Mesenchymal stem cell (in vitro differentiated cells and primary cell): ENCODE results near the gene EXOC6B.
A peak's percentile ranks its signal among the peaks of the same experiment; 100 is the strongest.

Experiments used
- DNase-seq: peaks from one replicate; pipeline ENCODE4 v3.0.0-alpha.2; 2013
- H2AFZ ChIP-seq: one replicate; pipeline ENCODE4 v1.6.1; 2013; ENCODE audit warnings: low read depth, mild to moderate bottlenecking, control low read depth, inconsistent platforms, low read length, moderate library complexity
- H2AK5ac ChIP-seq: 2 replicates; pipeline ENCODE4 v1.6.1; 2013; ENCODE audit warnings: low read length, moderate library complexity, mild to moderate bottlenecking, inconsistent platforms; ENCODE audit not compliant: severe bottlenecking
- H2BK120ac ChIP-seq: one replicate; pipeline ENCODE4 v1.6.1; 2013; ENCODE audit warnings: low read depth, mild to moderate bottlenecking, inconsistent platforms, low read length, moderate library complexity
- H2BK12ac ChIP-seq, 2 experiments: one replicate each; pipeline ENCODE4 v1.6.1; 2013; ENCODE audit warnings: inconsistent platforms in 2 of 2, low read length in 2 of 2, mild to moderate bottlenecking in 2 of 2, moderate library complexity in 2 of 2, control low read depth in 1 of 2
- H2BK15ac ChIP-seq: one replicate; pipeline ENCODE4 v1.6.1; 2013; ENCODE audit warnings: mild to moderate bottlenecking, low read depth, inconsistent platforms; ENCODE audit not compliant: poor library complexity, severe bottlenecking
- H2BK5ac ChIP-seq: 2 replicates; pipeline ENCODE4 v1.6.1; 2013; ENCODE audit warnings: low read depth, mild to moderate bottlenecking, low read length, control low read depth, inconsistent platforms; ENCODE audit not compliant: poor library complexity, severe bottlenecking
- H3K14ac ChIP-seq, 2 experiments: one replicate each; pipeline ENCODE4 v1.6.1; 2013; ENCODE audit warnings: inconsistent platforms in 2 of 2, low read length in 2 of 2, control low read depth in 1 of 2, mild to moderate bottlenecking in 1 of 2, moderate library complexity in 1 of 2
- H3K18ac ChIP-seq, 2 experiments: one replicate each; pipeline ENCODE4 v1.6.1; 2013; ENCODE audit warnings: inconsistent platforms in 2 of 2, low read length in 2 of 2, control low read depth in 1 of 2, low read depth in 1 of 2, mild to moderate bottlenecking in 1 of 2
- H3K23ac ChIP-seq, 2 experiments: one replicate each; pipeline ENCODE4 v1.6.1; 2013; ENCODE audit warnings: inconsistent platforms in 2 of 2, low read length in 2 of 2, mild to moderate bottlenecking in 2 of 2, moderate library complexity in 2 of 2, control low read depth in 1 of 2
- H3K27ac ChIP-seq: 2 replicates; pipeline ENCODE4 v1.5.1; 2013; ENCODE audit warnings: mild to moderate bottlenecking, moderate library complexity, low read length, control low read depth, inconsistent platforms; ENCODE audit not compliant: poor library complexity, severe bottlenecking
- H3K27me3 ChIP-seq, 2 experiments: 2 replicates each; pipeline versions ENCODE4 v1.6.1 to v1.7.0; 2013; ENCODE audit warnings: low read length in 2 of 2, mild to moderate bottlenecking in 2 of 2, moderate library complexity in 2 of 2, control low read depth in 1 of 2, inconsistent platforms in 1 of 2; ENCODE audit not compliant: control insufficient read depth in 1 of 2, insufficient read depth in 1 of 2
- H3K36me3 ChIP-seq, 2 experiments: 2 replicates each; pipeline versions ENCODE4 v1.6.1 to v1.7.0; 2013; ENCODE audit warnings: low read length in 2 of 2, control low read depth in 1 of 2, inconsistent platforms in 1 of 2, low read depth in 1 of 2, mild to moderate bottlenecking in 1 of 2; ENCODE audit not compliant: insufficient read depth in 2 of 2, control insufficient read depth in 1 of 2
- H3K4ac ChIP-seq, 2 experiments: one replicate each; pipeline ENCODE4 v1.6.1; 2013; ENCODE audit warnings: inconsistent platforms in 2 of 2, low read length in 2 of 2, mild to moderate bottlenecking in 2 of 2, moderate library complexity in 2 of 2, control low read depth in 1 of 2, low read depth in 1 of 2
- H3K4me1 ChIP-seq: 2 replicates; pipeline ENCODE4 v1.6.1; 2013; ENCODE audit warnings: low read depth, low read length, control low read depth; ENCODE audit not compliant: control insufficient read depth, insufficient read depth
- H3K4me2 ChIP-seq: 2 replicates; pipeline ENCODE4 v1.6.1; 2013; ENCODE audit warnings: low read length, mild to moderate bottlenecking, inconsistent platforms; ENCODE audit not compliant: poor library complexity, severe bottlenecking
- H3K4me3 ChIP-seq, 2 experiments: 2 replicates each; pipeline versions ENCODE4 v1.5.1 to v1.7.0; 2013; ENCODE audit warnings: low read length in 2 of 2, mild to moderate bottlenecking in 2 of 2, control low read depth in 1 of 2, low read depth in 1 of 2; ENCODE audit not compliant: insufficient read depth in 1 of 2
- H3K79me1 ChIP-seq: replicated peaks from 2 replicates; pipeline ENCODE4 v1.6.1; 2013; ENCODE audit warnings: mild to moderate bottlenecking, control low read depth, low read length, inconsistent platforms; ENCODE audit not compliant: poor library complexity, severe bottlenecking
- H3K9ac ChIP-seq: 2 replicates; pipeline ENCODE4 v1.7.0; 2013; ENCODE audit warnings: mild to moderate bottlenecking, low read length, moderate library complexity
- H3K9me3 ChIP-seq: 2 replicates; pipeline ENCODE4 v1.7.0; 2013; ENCODE audit warnings: mild to moderate bottlenecking, low read length; ENCODE audit not compliant: control insufficient read depth
- H4K8ac ChIP-seq: one replicate; pipeline ENCODE4 v1.6.1; 2013; ENCODE audit warnings: inconsistent platforms, mild to moderate bottlenecking, low read length, moderate library complexity
- H4K91ac ChIP-seq: one replicate; pipeline ENCODE4 v1.6.1; 2013; ENCODE audit warnings: mild to moderate bottlenecking, low read length, inconsistent platforms
- WGBS: methylation state at CpG from one replicate; pipeline ENCODE4 v1.1.7; 2013; ENCODE audit warnings: mixed read lengths; 5-methylcytosine and 5-hydroxymethylcytosine counted together

EXOC6B gene

DNA sequence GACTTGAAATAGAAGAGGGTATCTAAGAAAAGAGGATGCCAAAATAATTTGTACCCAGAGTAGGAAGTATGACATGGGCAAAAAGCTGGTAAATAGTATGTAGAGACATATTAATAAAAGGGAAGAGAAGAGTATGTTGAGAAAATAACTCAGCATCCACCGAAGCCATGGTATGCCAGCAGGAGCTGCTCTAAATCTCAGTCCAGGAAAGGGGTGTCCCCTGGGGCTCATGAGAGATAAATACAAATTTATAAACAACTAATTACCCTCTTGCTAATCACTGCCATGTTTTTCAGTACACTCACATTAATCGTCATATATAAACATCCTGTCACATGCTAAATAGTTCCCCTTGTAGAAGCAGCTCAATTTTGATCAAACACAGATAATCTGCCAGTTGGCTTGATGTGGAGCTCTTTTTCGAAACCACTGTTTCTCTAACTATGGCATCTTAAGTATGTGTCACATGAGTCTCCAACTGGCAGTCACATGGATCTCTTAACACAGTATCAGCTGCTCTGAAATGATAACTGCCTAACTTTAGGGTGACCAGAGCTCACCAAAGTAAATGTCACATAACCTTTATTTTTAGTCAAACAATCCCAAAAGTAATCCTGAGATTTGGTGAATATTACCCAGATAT, 31.9 kb downstream of the EXOC6B start:
- Histone ChIP-seq H2AFZ (no peak overlapping the region), H3K4me3 (no peak overlapping the region), H4K8ac (no peak overlapping the region), H2BK5ac (no peak overlapping the region), H4K91ac (no peak overlapping the region), H2BK15ac (no peak overlapping the region), H3K23ac (no peak overlapping the region), H3K18ac (no peak overlapping the region), H3K4ac (no peak overlapping the region), H3K4me2 (no peak overlapping the region), H2BK120ac (no peak overlapping the region), H2AK5ac (no peak overlapping the region), H3K14ac (no peak overlapping the region), H3K79me1 (peaks cover 14% of the 10 kb centered on the region), H3K4me1 (no peaks in the 10 kb centered on the region), H3K27ac (no peak overlapping the region), H3K9me3 (no peaks in the 10 kb centered on the region), H3K27me3 (no peaks in the 10 kb centered on the region), H3K36me3 (no peaks in the 10 kb centered on the region), H3K9ac (peak overlapping the region; percentile 45), H2BK12ac (no peak overlapping the region)
- DNase-seq, result peak; percentile 82
- whole genome bisulfite sequencing, result 23% methylated on average over 3 of the region's 3 CpGs

DNA sequence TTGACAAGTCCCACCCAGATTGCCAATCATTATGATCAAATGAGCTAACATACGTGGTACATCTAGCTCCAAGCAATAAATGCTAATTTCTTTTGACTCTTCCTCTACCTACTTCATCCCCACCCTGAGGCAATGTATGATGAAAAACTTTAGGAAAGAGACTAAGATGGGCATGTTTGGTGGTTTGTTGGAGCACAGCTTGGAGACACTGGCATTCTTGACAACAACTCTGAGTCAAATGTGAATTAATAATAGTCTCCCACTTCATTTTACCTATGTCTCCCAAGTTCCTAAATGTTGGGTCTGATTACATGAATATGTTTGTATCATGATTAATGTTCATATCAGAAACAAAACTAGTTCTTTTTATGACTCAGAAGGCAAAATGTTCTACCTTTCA, 36.6 kb downstream of the EXOC6B start:
- Histone ChIP-seq H2AFZ (no peak overlapping the region), H3K23ac (no peak overlapping the region), H3K36me3 (peaks cover 0 to 6% of the 10 kb centered on the region in 2 experiments), H2BK12ac (no peak overlapping the region), H3K79me1 (peaks cover 25% of the 10 kb centered on the region), H3K9ac (peak overlapping the region; percentile 41), H3K4ac (no peak overlapping the region), H3K4me3 (peak overlapping the region in 1 of 2 experiments; percentile 11), H3K27ac (no peak overlapping the region), H2BK5ac (no peak overlapping the region), H3K27me3 (no peaks in the 10 kb centered on the region), H3K9me3 (no peaks in the 10 kb centered on the region), H2BK120ac (no peak overlapping the region), H2BK15ac (no peak overlapping the region), H3K18ac (peak overlapping the region in 1 of 2 experiments; percentile 34), H3K14ac (no peak overlapping the region), H4K91ac (no peak overlapping the region), H2AK5ac (no peak overlapping the region), H3K4me2 (no peak overlapping the region), H3K4me1 (peaks cover 1% of the 10 kb centered on the region), H4K8ac (no peak overlapping the region)
- WGBS, result 100% methylated on average over 1 of the region's 1 CpG
- DNase-seq, result no peak

DNA sequence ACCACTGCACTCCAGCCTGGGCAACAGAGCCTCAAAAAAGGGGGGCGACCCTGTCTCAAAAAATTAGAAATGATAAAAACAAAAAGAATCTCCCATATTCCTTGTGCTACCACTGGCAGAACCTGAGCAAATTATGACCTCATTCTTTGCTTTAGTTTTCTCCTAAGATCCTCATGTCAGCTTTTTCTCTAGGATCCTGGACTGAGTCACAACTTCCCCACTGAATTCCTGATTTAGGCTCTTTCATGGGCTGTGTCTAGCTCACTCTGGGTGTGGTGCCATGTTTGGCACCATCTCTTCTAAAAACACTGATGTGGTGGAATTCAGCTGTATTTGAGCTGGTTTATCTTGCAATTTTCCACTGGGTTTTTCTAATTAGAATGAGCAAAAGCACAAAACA, 37.1 kb downstream of the EXOC6B start:
- no peak overlapping the region for H3K18ac ChIP-seq
- no peak overlapping the region for H2AK5ac ChIP-seq
- no peak overlapping the region for H2BK5ac ChIP-seq
- peak overlapping the region; percentile 41 for H3K9ac ChIP-seq
- DNase-seq, result peak; percentile 56
- H3K9me3 ChIP-seq, result peaks cover 4% of the 10 kb centered on the region
- no peak overlapping the region for H3K23ac ChIP-seq
- H3K79me1 ChIP-seq, result peaks cover 25% of the 10 kb centered on the region
- peaks cover 1% of the 10 kb centered on the region for H3K4me1 ChIP-seq
- no peak overlapping the region for H3K14ac ChIP-seq
- H2AFZ ChIP-seq, result no peak overlapping the region
- no peak overlapping the region for H3K27ac ChIP-seq
- H4K91ac ChIP-seq, result no peak overlapping the region
- no peak overlapping the region for H3K4me2 ChIP-seq
- H3K4ac ChIP-seq, result peak overlapping the region in 1 of 2 experiments; percentile 28
- no peak overlapping the region for H2BK12ac ChIP-seq
- H3K4me3 ChIP-seq, result peak overlapping the region in 1 of 2 experiments; percentile 11
- H4K8ac ChIP-seq, result no peak overlapping the region
- H2BK120ac ChIP-seq, result no peak overlapping the region
- H3K27me3 ChIP-seq, result no peaks in the 10 kb centered on the region
- 100% methylated on average over 1 of the region's 1 CpG for WGBS
- no peak overlapping the region for H2BK15ac ChIP-seq
- H3K36me3 ChIP-seq, result peaks cover 5 to 6% of the 10 kb centered on the region in 2 experiments

DNA sequence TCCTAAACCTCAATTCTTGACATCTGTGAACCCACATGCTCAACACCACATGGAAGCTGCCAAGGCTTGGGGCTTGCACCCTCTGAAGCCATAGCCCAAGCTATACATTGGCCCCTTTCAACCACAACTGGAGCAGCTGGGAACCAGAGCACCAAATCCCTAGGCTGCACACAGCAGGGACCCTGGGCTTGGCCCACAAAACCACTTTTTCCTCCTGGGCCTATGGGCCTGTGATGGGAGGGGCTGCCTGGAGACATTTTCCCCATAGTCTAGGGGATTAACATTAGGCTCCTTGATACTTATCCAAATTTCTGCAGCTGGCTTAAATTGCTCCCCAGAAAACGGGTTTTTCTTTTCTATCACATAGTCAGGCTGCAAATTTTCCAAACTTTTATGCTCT, 40.3 kb downstream of the EXOC6B start:
- Histone ChIP-seq H3K9ac (no peak overlapping the region), H4K8ac (no peak overlapping the region), H3K27ac (no peak overlapping the region), H3K9me3 (peaks cover 5% of the 10 kb centered on the region), H3K36me3 (peaks cover 6% of the 10 kb centered on the region in 2 experiments), H3K18ac (peak overlapping the region in 1 of 2 experiments; percentile 57), H3K4me3 (no peak overlapping the region), H2BK120ac (no peak overlapping the region), H2BK5ac (no peak overlapping the region), H3K4me1 (peaks cover 1% of the 10 kb centered on the region), H2BK12ac (no peak overlapping the region), H2BK15ac (no peak overlapping the region), H3K79me1 (peaks cover 24% of the 10 kb centered on the region), H3K14ac (no peak overlapping the region), H3K4me2 (no peak overlapping the region), H2AFZ (no peak overlapping the region), H3K23ac (no peak overlapping the region), H3K27me3 (no peaks in the 10 kb centered on the region), H2AK5ac (no peak overlapping the region), H4K91ac (no peak overlapping the region), H3K4ac (no peak overlapping the region)
- 92% methylated on average over 1 of the region's 1 CpG for WGBS
- no peak for DNase-seq
